GM12801 (cell line): Measurements from ENCODE around the gene SAT2.

ENCODE experiments used
- TF ChIP-seq, protein P1 (sequence below): IDR thresholded peaks from one replicate; pipeline ENCODE4 v1.5.1; 2011; ENCODE audit warnings: control low read depth; ENCODE audit not compliant: insufficient read length; ENCODE audit errors: extremely low read depth

The SAT2 gene

DNA sequence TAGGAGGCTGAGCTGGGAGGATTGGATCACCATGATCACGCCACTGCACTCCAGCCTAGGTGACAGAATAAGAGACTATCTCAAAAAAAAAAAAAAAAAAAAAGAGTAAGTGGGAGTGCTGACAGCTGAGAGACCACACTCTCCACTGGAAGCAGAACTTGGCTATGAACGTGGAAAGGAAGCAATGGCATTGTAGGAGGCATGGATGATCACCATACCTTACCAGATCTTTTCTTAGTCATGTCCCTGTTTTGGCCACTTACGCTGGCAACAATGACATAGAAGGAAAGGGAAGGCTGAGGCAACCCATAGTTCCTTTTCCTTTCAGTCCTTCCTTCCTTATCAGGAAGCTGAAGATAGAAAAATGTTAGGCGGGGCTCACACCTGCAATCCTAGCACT lies 19.4 kb upstream of the SAT2 start:
- TF ChIP-seq, protein P1, sequence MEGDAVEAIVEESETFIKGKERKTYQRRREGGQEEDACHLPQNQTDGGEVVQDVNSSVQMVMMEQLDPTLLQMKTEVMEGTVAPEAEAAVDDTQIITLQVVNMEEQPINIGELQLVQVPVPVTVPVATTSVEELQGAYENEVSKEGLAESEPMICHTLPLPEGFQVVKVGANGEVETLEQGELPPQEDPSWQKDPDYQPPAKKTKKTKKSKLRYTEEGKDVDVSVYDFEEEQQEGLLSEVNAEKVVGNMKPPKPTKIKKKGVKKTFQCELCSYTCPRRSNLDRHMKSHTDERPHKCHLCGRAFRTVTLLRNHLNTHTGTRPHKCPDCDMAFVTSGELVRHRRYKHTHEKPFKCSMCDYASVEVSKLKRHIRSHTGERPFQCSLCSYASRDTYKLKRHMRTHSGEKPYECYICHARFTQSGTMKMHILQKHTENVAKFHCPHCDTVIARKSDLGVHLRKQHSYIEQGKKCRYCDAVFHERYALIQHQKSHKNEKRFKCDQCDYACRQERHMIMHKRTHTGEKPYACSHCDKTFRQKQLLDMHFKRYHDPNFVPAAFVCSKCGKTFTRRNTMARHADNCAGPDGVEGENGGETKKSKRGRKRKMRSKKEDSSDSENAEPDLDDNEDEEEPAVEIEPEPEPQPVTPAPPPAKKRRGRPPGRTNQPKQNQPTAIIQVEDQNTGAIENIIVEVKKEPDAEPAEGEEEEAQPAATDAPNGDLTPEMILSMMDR = no peak

DNA sequence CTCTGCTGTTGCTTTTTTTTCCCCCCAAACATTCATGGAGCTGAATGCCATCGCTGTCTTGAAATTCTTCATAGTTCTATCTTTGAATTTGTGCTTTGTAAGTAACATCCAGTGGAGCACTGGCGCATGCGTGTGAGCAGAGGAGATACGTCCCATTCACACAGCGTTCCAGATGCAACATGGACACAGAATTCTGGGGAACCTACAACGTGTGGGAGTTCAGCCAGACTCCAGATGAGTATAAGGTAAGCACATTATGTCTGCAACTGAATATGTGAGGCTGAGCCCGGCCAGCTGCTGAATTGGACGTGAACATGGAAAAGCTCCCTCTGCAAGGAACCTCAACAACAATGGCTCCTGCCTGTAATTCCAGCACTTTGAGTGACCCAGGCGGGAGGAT lies 18.8 kb upstream of the SAT2 start:
- TF ChIP-seq, protein P1 = no peak

DNA sequence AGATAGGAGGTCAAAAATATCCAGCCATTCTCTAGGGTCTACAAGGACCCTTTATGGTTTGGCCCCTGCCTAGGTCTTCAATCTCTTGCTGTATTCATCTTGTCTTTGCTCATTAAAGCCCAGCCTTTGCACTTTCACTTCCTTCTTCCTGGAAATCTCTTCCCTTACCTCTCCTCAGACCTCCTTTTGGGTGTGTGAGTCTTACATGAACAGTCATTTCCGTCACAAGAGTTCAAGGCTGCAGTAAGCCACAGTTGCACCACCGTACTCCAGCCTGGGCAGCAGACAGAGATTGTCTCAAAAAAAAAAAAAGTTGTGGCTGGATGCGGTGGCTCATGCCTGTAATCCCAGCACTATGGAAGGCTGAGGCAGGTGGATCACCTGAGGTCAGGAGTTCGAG lies 17.2 kb upstream of the SAT2 start:
- TF ChIP-seq, protein P1 = no peak

DNA sequence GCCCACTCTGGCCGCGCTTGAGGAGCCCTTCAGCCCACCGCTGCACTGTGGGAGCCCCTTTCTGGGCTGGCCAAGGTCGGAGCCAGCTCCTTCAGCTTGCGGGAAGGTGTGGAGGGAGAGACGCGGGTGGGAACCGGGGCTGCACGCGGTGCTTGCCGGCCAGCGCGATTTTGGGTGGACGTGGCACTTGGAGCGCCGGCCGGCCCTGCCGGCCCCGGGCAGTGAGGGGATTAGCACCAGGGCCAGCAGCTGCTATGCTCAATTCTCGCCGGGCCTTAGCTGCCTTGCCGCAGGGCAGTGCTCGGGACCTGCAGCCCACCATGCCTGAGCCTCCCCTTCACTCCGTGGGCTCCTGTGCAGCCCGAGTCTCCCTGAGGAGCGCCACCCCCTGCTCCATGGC lies 13.2 kb upstream of the SAT2 start:
- TF ChIP-seq, protein P1 = no peak

DNA sequence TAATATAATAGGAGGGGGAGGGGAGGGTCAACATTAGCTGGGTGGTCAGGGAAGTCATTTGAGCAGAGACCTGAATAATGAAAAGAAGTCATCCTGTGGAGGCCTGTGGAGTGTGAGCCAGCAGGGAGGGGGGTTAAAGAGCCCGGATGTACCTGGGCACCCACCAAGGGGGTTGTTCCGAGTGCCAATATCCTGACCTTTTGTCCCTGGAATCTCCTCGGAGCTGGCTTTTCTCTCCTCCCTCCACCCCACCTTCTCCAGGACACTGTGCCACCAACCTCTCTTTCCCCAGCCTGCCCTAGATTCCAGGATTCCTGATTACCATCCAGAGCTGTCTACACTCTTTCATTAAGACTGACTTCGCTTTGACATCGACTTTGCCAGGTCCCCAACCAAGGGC lies 8.5 kb upstream of the SAT2 start:
- TF ChIP-seq, protein P1 = no peak

DNA sequence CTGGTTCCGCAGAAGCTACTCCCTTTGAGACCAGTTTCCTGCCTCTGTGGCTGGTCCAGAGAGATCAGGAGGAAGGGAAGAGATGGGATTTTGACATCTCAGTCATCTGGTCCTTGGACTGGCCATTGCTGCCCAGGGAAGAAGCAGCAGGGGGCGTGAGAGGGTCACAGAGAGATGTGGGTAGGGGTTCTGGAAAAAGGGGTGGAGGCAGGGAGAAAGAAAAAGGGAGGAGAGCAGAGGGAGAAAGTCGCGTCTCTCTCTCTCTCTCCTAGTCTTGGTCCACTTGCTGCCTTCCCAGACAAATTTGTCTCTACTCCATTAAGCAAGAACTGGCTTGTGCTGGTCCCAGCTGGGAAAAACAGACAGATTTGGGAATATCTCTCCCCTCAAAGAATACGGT lies 6.8 kb upstream of the SAT2 start:
- TF ChIP-seq, protein P1 = no peak

DNA sequence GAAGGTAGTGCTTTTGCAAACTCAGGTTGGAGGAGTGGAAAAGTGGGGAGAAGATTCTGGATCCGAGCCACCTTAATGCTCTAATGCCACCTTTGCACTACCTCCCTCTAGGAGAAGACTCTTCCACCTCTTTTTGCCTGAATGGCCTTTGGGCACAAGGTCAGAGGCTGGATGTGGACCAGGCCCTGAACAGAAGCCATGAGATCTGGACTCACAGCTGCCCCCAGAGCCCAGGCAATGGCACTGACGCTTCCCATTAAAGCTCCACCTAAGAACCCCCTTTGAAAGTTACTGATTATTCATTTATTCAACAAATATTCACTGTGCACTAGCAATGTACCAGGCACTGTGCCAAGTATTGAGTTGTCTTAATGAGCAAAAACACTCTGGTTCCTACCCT lies 5.5 kb upstream of the SAT2 start:
- TF ChIP-seq, protein P1 = no peak

DNA sequence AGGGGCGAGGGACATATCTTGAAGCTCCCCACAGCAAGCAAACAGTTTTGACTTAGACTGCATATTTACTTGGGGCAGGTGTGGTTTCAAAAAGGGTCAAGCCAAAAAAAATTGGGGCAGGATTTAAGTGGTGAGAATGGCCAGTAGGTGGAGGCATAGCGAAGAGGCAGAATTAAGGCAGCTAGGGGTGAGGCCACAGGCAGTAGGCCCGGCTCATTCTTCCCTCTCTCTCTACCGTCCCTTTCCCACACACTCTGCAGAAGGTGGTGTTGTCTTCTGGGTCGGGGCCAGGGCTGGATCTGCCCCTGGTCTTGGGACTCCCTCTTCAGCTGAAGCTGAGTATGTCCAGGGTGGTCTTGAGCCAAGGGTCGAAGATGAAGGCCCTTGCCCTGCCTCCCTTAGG lies 4.9 kb upstream of the SAT2 start:
- TF ChIP-seq, protein P1 = no peak
